HEK293T (cell line): Measurements from ENCODE around the gene AP4B1.

ENCODE experiments used
- CTCF ChIA-PET: fragments of 350-600 bp; formaldehyde crosslinking; extraction: SDS; loops from one replicate; lab custom pipeline; 2021; ENCODE audit warnings: antibody characterized with exemption, inconsistent platforms; lab: Yijun Ruan, JAX
- POLR2A ChIA-PET: fragments of 350-600 bp; formaldehyde crosslinking; extraction: SDS; loops from one replicate; lab custom pipeline; 2020; ENCODE audit warnings: antibody characterized with exemption, inconsistent platforms; lab: Yijun Ruan, JAX
- DNase-seq: peaks from one replicate; pipeline ENCODE4 v3.0.0; 2012; ENCODE audit warnings: mixed read lengths; ENCODE audit errors: extremely low spot score
- ARNT ChIP-seq: fragments of 450-650 bp; IDR thresholded peaks from 2 replicates; pipeline ENCODE4 v1.6.1; 2017; ENCODE audit warnings: mild to moderate bottlenecking
- BHLHE40 ChIP-seq: fragments of 450-650 bp; IDR thresholded peaks from 2 replicates; pipeline ENCODE4 v1.6.1; 2016; ENCODE audit warnings: mild to moderate bottlenecking, moderate library complexity, borderline replicate concordance
- CTBP1 ChIP-seq: fragments of 450-650 bp; IDR thresholded peaks from 2 replicates; pipeline ENCODE4 v1.6.1; 2016; ENCODE audit warnings: borderline replicate concordance
- ELF4 ChIP-seq: fragments of 450-650 bp; IDR thresholded peaks from 2 replicates; pipeline ENCODE4 v1.6.1; 2017; ENCODE audit warnings: antibody characterized with exemption
- FOXA1 ChIP-seq: fragments of 450-650 bp; IDR thresholded peaks from 2 replicates; pipeline ENCODE4 v1.6.1; 2016; ENCODE audit warnings: mild to moderate bottlenecking
- FOXK2 ChIP-seq: fragments of 450-650 bp; IDR thresholded peaks from 2 replicates; pipeline ENCODE4 v1.6.1; 2016; ENCODE audit warnings: mild to moderate bottlenecking
- FOXM1 ChIP-seq: fragments of 450-650 bp; IDR thresholded peaks from 2 replicates; pipeline ENCODE4 v1.6.1; 2017; ENCODE audit warnings: mild to moderate bottlenecking, borderline replicate concordance
- HDGF ChIP-seq: fragments of 450-650 bp; IDR thresholded peaks from 2 replicates; pipeline ENCODE4 v1.6.1; 2017; ENCODE audit warnings: antibody characterized with exemption, borderline replicate concordance
- L3MBTL2 ChIP-seq: fragments of 450-650 bp; conservative IDR thresholded peaks from 2 replicates; pipeline ENCODE4 v1.6.1; 2016; ENCODE audit warnings: mild to moderate bottlenecking
- LEF1 ChIP-seq: fragments of 450-650 bp; IDR thresholded peaks from 2 replicates; pipeline ENCODE4 v1.6.1; 2017; ENCODE audit warnings: mild to moderate bottlenecking, borderline replicate concordance
- NFRKB ChIP-seq: fragments of 450-650 bp; IDR thresholded peaks from 2 replicates; pipeline ENCODE4 v1.6.1; 2016; ENCODE audit warnings: mild to moderate bottlenecking, moderate library complexity
- PKNOX1 ChIP-seq: fragments of 450-650 bp; IDR thresholded peaks from 2 replicates; pipeline ENCODE4 v1.6.1; 2016
- SP1 ChIP-seq: fragments of 450-650 bp; IDR thresholded peaks from 2 replicates; pipeline ENCODE4 v1.6.1; 2017
- SUZ12 ChIP-seq: fragments of 450-650 bp; IDR thresholded peaks from 2 replicates; pipeline ENCODE4 v1.6.1; 2016; ENCODE audit warnings: mild to moderate bottlenecking
- TARDBP ChIP-seq: fragments of 450-650 bp; IDR thresholded peaks from 2 replicates; pipeline ENCODE4 v1.6.1; 2016
- ZNF384 ChIP-seq: fragments of 450-650 bp; IDR thresholded peaks from 2 replicates; pipeline ENCODE4 v1.6.1; 2016

Gene AP4B1

GRCh38 chr1:113898241-113898814 is 6.3 kb downstream of the AP4B1 start:
- no peak for DNase-seq
- ChIA-PET CTCF (no interaction called here), POLR2A (no interaction called here)
- TF ChIP-seq SUZ12 (no peak), SP1 (no peak), TARDBP (no peak), HDGF (no peak), BHLHE40 (no peak), FOXM1 (no peak), ZNF384 (no peak), LEF1 (no peak), FOXA1 (no peak), NFRKB (no peak), ELF4 (no peak), CTBP1 (no peak), L3MBTL2 (no peak), PKNOX1 (no peak), FOXK2 (no peak), ARNT (no peak)

DNA sequence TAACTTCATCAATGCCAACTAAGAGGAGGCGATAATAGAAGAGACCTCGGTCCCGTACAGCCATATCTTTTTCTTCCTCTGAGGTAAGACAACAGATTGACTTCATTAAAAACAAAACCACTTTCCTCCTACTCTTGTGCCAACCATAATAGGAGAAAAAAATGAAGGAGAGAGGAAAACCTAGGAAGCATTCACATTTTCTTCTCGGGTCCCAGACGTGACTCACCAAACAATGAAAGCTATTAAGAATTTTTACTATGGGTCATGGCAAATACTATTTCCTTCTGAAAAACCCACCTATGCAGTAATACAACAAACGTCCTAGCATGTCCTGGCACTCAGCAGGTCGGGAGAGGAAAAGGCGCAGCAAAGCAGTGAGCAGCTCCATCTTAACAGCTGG is 8.6 kb downstream of the AP4B1 start:
- CTCF ChIA-PET: no interaction called here
- TF ChIP-seq ARNT (no peak), HDGF (no peak), FOXM1 (no peak), LEF1 (no peak), CTBP1 (no peak), FOXA1 (no peak), TARDBP (no peak)
- no peak for DNase-seq
- POLR2A ChIA-PET: interaction anchor here (2.0 kb wide), 1 partner anchor 9 kb away, joined by 8 read pairs; the partner anchor contains the start of genes AP4B1 and DCLRE1B

DNA sequence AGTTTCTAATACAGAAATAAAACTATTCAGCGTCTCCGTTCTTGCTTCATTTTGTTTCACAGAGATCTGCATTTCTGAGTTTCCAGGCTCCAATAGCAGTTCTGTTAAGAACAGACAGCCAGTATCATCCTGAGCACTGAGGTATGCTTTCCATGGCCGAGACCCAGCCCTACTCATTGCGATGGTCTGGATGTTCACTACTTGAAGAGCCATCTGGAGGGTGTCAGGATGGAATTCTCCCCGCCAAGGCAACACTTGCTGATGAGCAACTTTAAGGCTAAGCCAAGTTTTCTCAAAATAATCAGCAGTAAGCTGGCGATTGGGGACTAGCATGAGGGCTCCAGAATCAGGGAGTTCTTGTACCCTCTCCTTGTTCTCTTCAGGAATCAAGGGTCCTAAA is 9.5 kb downstream of the AP4B1 start:
- CTCF ChIA-PET: no interaction called here

GRCh38 chr1:113893267-113893666 is 11.3 kb downstream of the AP4B1 start:
- ChIA-PET POLR2A (interaction anchor here (0.6 to 1.2 kb wide), 3 partner anchors 11 to 940 kb away, joined by 3 to 4 read pairs (median 3); partner anchors contain the start of gene HIPK1), CTCF (no interaction called here)
- TF ChIP-seq ZNF384 (no peak), NFRKB (no peak)
- no peak for DNase-seq

More for the DNA sequence above, 9.5 kb downstream of the AP4B1 start:
- no peak for DNase-seq
- POLR2A ChIA-PET: interaction anchor here (2.0 kb wide), 1 partner anchor 9 kb away, joined by 8 read pairs; the partner anchor contains the start of genes AP4B1 and DCLRE1B
- TF ChIP-seq FOXA1: no peak
- no peak for TF ChIP-seq FOXK2
- no peak for TF ChIP-seq NFRKB
- TF ChIP-seq ARNT: no peak
- no peak for TF ChIP-seq PKNOX1
- TF ChIP-seq L3MBTL2: no peak
- no peak for TF ChIP-seq ELF4
- no peak for TF ChIP-seq SP1
- TF ChIP-seq TARDBP: no peak
- TF ChIP-seq CTBP1: no peak
- no peak for TF ChIP-seq HDGF
- no peak for TF ChIP-seq ZNF384
- no peak for TF ChIP-seq SUZ12
- TF ChIP-seq LEF1: no peak
- no peak for TF ChIP-seq BHLHE40
- TF ChIP-seq FOXM1: no peak

GRCh38 chr1:113891631-113892220 is 12.9 kb downstream of the AP4B1 start:
- DNase-seq: no peak
- ChIA-PET POLR2A (interaction anchor here (1.5 kb wide), 1 partner anchor 12 kb away, joined by 5 read pairs; no protein-coding TSS in a partner anchor), CTCF (interaction anchor here (0.7 kb wide), 1 partner anchor 1011 kb away, joined by 3 read pairs; no protein-coding TSS in a partner anchor)
- TF ChIP-seq CTBP1: no peak
- TF ChIP-seq NFRKB: no peak

DNA sequence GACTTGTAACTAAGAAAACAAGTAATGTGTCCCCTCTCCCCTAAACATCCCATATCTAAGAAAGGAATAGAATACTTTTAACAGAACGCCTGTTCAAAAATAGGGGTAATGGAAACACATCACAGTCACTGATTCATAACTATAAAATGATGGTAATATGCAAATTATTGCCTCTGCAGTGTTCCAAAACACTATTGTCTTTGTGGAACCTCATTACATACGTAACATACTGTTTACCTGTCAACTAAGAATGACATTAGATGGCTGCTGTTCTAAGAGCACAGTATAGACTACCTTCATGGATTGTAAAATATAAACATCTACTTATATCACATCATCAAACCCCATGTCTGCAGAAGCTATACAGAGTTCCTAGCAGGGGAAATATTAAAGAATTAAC is 13.8 kb downstream of the AP4B1 start:
- ChIA-PET POLR2A (interaction anchor here (1.5 kb wide), 1 partner anchor 13 kb away, joined by 5 read pairs; no protein-coding TSS in a partner anchor), CTCF (no interaction called here)
- no peak for TF ChIP-seq PKNOX1
- TF ChIP-seq TARDBP: no peak
- TF ChIP-seq LEF1: no peak
- no peak for TF ChIP-seq SP1
- no peak for TF ChIP-seq FOXK2
- TF ChIP-seq BHLHE40: no peak
- no peak for TF ChIP-seq ZNF384
- TF ChIP-seq L3MBTL2: no peak
- no peak for TF ChIP-seq ARNT
- no peak for TF ChIP-seq FOXM1
- no peak for TF ChIP-seq NFRKB
- no peak for TF ChIP-seq HDGF
- no peak for TF ChIP-seq CTBP1
- no peak for TF ChIP-seq SUZ12
- no peak for TF ChIP-seq FOXA1
- TF ChIP-seq ELF4: no peak
- no peak for DNase-seq
